HCT116 (cell line): ENCODE data around the gene MGRN1. TPM values are rescaled to one million over a fixed set of nuclear protein-coding genes. Genes with fewer than 3 reads are reported as not detected.

Source experiments
- ATAC-seq: fragments of 200-7000 bp; cut with Tn5 transposase; 2 replicates; pipeline ENCODE4 v1.9.1; 2020; ENCODE audit warnings: mild to moderate bottlenecking, moderate library complexity
- BruUV-seq: library from RNA; stranded (reverse); fragments of 400-500 nt; replicated peaks from 2 replicates; lab custom pipeline; 2021; lab: Mats Ljungman, UMichigan
- CTCF ChIA-PET: fragments of 300-600 bp; sonication (Branson Sonifier 250); formaldehyde crosslinking; loops from one replicate; lab custom pipeline; 2021; ENCODE audit warnings: antibody characterized with exemption; lab: Charles Lee
- POLR2A ChIA-PET: fragments of 300-600, 350-600 bp; sonication (Branson Sonifier 250); formaldehyde crosslinking; loops from one replicate; lab custom pipeline; 2021; ENCODE audit warnings: antibody characterized with exemption; lab: Charles Lee
- RAD21 ChIA-PET, 2 experiments: fragments of 300-600 bp; sonication (Branson Sonifier 250); formaldehyde crosslinking; loops; one replicate each; lab custom pipeline; 2023; ENCODE audit warnings: low total read pairs in 2 of 2; ENCODE audit not compliant: uncharacterized antibody in 2 of 2, unreplicated experiment in 2 of 2, low non-redundant PET in 1 of 2; lab: Charles Lee
- DNase-seq: peaks from one replicate; pipeline ENCODE4 v3.0.0-alpha.2; 2010; ENCODE audit warnings: low read depth, low spot score
- H2AFZ ChIP-seq: fragments of 200-600 bp; shearing (Covaris generic), sonication (generic); 2 replicates; pipeline ENCODE4 v1.6.1; 2017; ENCODE audit warnings: low read depth, mixed run types, mixed read lengths, antibody characterized with exemption, low read length; ENCODE audit not compliant: poor library complexity, severe bottlenecking
- H3K27ac ChIP-seq: 2 replicates; pipeline ENCODE4 v1.5.1; 2012; ENCODE audit warnings: low read depth, low read length
- H3K27me3 ChIP-seq: fragments of 200-600 bp; sonication (generic); 2 replicates; pipeline ENCODE4 v1.6.1; 2016; ENCODE audit warnings: mixed run types, low read length, mixed read lengths; ENCODE audit not compliant: insufficient read depth
- H3K36me3 ChIP-seq, 2 experiments: fragments of 200-500 bp in 1 of 2; fragments of 200-600 bp in 1 of 2; sonication (Bioruptor generic) in 1 of 2; sonication (generic) in 1 of 2; 2 replicates each; pipeline versions ENCODE4 v1.5.1 to v1.6.1; 2014 to 2016; ENCODE audit warnings: low read length in 2 of 2, inconsistent platforms in 1 of 2, mixed read lengths in 1 of 2, mixed run types in 1 of 2; ENCODE audit not compliant: insufficient read depth in 2 of 2, control insufficient read depth in 1 of 2
- H3K4me1 ChIP-seq, 2 experiments: fragments of 200-600 bp in 1 of 2; sonication (generic) in 1 of 2; 2 replicates each; pipeline versions ENCODE4 v1.5.1 to v1.6.1; 2012 to 2017; ENCODE audit warnings: low read length in 2 of 2, inconsistent platforms in 1 of 2, mild to moderate bottlenecking in 1 of 2, mixed read lengths in 1 of 2, mixed run types in 1 of 2, moderate library complexity in 1 of 2; ENCODE audit not compliant: insufficient read depth in 2 of 2, control insufficient read depth in 1 of 2
- H3K4me2 ChIP-seq: fragments of 200-600 bp; sonication (generic); 2 replicates; pipeline ENCODE4 v1.6.1; 2017; ENCODE audit warnings: mixed run types, low read length, mixed read lengths
- H3K4me3 ChIP-seq, 2 experiments: fragments of 200-600 bp in 1 of 2; sonication (generic) in 1 of 2; replicated peaks in 1 of 2; 2 replicates each; pipeline ENCODE4 v1.5.1; 2011 to 2016; ENCODE audit warnings: low read length in 2 of 2, control low read depth in 1 of 2, low read depth in 1 of 2, mild to moderate bottlenecking in 1 of 2, mixed read lengths in 1 of 2, mixed run types in 1 of 2
- H3K79me2 ChIP-seq: fragments of 200-600 bp; sonication (generic); 2 replicates; pipeline ENCODE4 v1.6.1; 2017; ENCODE audit warnings: mild to moderate bottlenecking, mixed run types, low read length, moderate library complexity, mixed read lengths; ENCODE audit not compliant: insufficient read depth
- H3K9ac ChIP-seq: fragments of 200-600 bp; sonication (generic); 2 replicates; pipeline ENCODE4 v1.6.1; 2016; ENCODE audit warnings: low read length, mixed read lengths
- H3K9me2 ChIP-seq: fragments of 200-600 bp; sonication (generic), shearing (Covaris generic); 2 replicates; pipeline ENCODE4 v1.6.1; 2017; ENCODE audit warnings: mixed run types, mild to moderate bottlenecking, moderate library complexity; ENCODE audit not compliant: insufficient read depth
- H3K9me3 ChIP-seq, 2 experiments: fragments of 200-500 bp in 1 of 2; fragments of 200-600 bp in 1 of 2; sonication (Bioruptor generic) in 1 of 2; sonication (generic) in 1 of 2; 2 replicates each; pipeline ENCODE4 v1.6.1; 2014 to 2017; ENCODE audit warnings: low read length in 2 of 2, mixed read lengths in 2 of 2, inconsistent platforms in 1 of 2, low read depth in 1 of 2, mild to moderate bottlenecking in 1 of 2, mixed run types in 1 of 2, moderate library complexity in 1 of 2; ENCODE audit not compliant: control insufficient read depth in 1 of 2, insufficient read depth in 1 of 2
- H4K20me1 ChIP-seq: fragments of 200-600 bp; sonication (generic), shearing (Covaris generic); 2 replicates; pipeline ENCODE4 v1.6.1; 2017; ENCODE audit warnings: mixed run types, mild to moderate bottlenecking, moderate library complexity; ENCODE audit not compliant: insufficient read depth
- ATF3 ChIP-seq: IDR thresholded peaks from 2 replicates; pipeline ENCODE4 v1.6.1; 2012
- CEBPB ChIP-seq: IDR thresholded peaks from 2 replicates; pipeline ENCODE4 v1.6.1; 2012; ENCODE audit warnings: low read depth
- EGR1 ChIP-seq: IDR thresholded peaks from 2 replicates; pipeline ENCODE4 v1.6.1; 2012; ENCODE audit warnings: low read depth
- ELF1 ChIP-seq: IDR thresholded peaks from 2 replicates; pipeline ENCODE4 v1.6.1; 2012; ENCODE audit warnings: low read depth, borderline replicate concordance
- EZH2phosphoT487 ChIP-seq: fragments of 200-600 bp; IDR thresholded peaks from 2 replicates; pipeline ENCODE4 v1.6.1; 2018; ENCODE audit warnings: antibody characterized with exemption, borderline replicate concordance
- REST ChIP-seq: IDR thresholded peaks from 2 replicates; pipeline ENCODE4 v1.6.1; 2012; ENCODE audit warnings: low read depth
- SP1 ChIP-seq: IDR thresholded peaks from 2 replicates; pipeline ENCODE4 v1.6.1; 2012; ENCODE audit warnings: low read depth
- SRF ChIP-seq: IDR thresholded peaks from 2 replicates; pipeline ENCODE4 v1.6.1; 2012; ENCODE audit warnings: low read depth
- ZNF274 ChIP-seq: fragments of 200-500 bp; sonication (Bioruptor generic); IDR thresholded peaks from 2 replicates; pipeline ENCODE4 v1.6.1; 2014; ENCODE audit warnings: mild to moderate bottlenecking, low read depth, low read length, inconsistent platforms
- intact Hi-C: fragments of 100-400 bp; cut with micrococcal nuclease; formaldehyde crosslinking; loops from 2 replicates; pipeline ENCODE4 v1.10.0; 2022
- total RNA-seq: library from RNA; stranded (reverse); gene quantifications from one replicate; pipeline ENCODE4 v1.2.1, GENCODE V29; 2021; ENCODE audit not compliant: unreplicated experiment

Gene MGRN1
- total RNA-seq, 1 experiment from 2014 or later = 50.6 TPM

GRCh38 chr16:4673387-4674046, 48.9 kb downstream of the MGRN1 start:
- ATAC-seq = no peak
- no peaks in the 10 kb centered on the region for H3K79me2 ChIP-seq
- H3K4me2 ChIP-seq = no peak overlapping the region
- H3K27ac ChIP-seq = no peak overlapping the region
- no peaks in the 10 kb centered on the region for H3K4me1 ChIP-seq
- H3K9me2 ChIP-seq = no peaks in the 10 kb centered on the region
- no peaks in the 10 kb centered on the region for H3K27me3 ChIP-seq
- no peak overlapping the region for H3K4me3 ChIP-seq
- ChIA-PET RAD21 (no interaction called here), CTCF (no interaction called here)
- H3K9ac ChIP-seq = no peak overlapping the region
- no peak overlapping the region for H2AFZ ChIP-seq
- TF ChIP-seq EZH2phosphoT487 (no peak), ELF1 (no peak), CEBPB (no peak), SP1 (no peak), ZNF274 (no peak), SRF (no peak), ATF3 (no peak), REST (no peak), EGR1 (no peak)
- TF ChIP-seq, all 23 proteins: peak for 0
- intact Hi-C loops = no loop called here
- no TSS peak for BruUV-seq
- POLR2A ChIA-PET = no interaction called here
- peaks cover 9 to 18% of the 10 kb centered on the region in 2 experiments for H3K36me3 ChIP-seq
- DNase-seq = no peak
- no peaks in the 10 kb centered on the region for H4K20me1 ChIP-seq
- no peaks in the 10 kb centered on the region for H3K9me3 ChIP-seq
